Fibroblast of lung (primary cell): ENCODE data around the gene OR3A3. TPM values are rescaled to one million over a fixed set of nuclear protein-coding genes. Genes with fewer than 3 reads are reported as not detected.
"Not testable (repeated sequence)": the region's sequence is repeated elsewhere in the genome, so short reads cannot be mapped to it uniquely, and the experiment has no call there.

Experiments
- DNase-seq, 2 donors: peaks; one replicate each; pipeline versions ENCODE4 v3.0.0 to v3.0.0-alpha.2; 2010; ENCODE audit warnings: low read depth in 2 of 2
- H2AFZ ChIP-seq: 2 replicates; pipeline ENCODE4 v1.5.1; 2012; ENCODE audit warnings: low read length, control low read depth, inconsistent platforms
- H3K27ac ChIP-seq: 2 replicates; pipeline ENCODE4 v1.5.1; 2011; ENCODE audit warnings: low read length, control low read depth; ENCODE audit not compliant: insufficient read depth
- H3K27me3 ChIP-seq: 2 replicates; pipeline ENCODE4 v1.5.1; 2011; ENCODE audit warnings: mild to moderate bottlenecking, low read length; ENCODE audit not compliant: control insufficient read depth, insufficient read depth
- H3K36me3 ChIP-seq: 2 replicates; pipeline ENCODE4 v1.5.1; 2011; ENCODE audit warnings: low read length; ENCODE audit not compliant: control insufficient read depth, insufficient read depth
- H3K4me1 ChIP-seq: 2 replicates; pipeline ENCODE4 v1.5.1; 2011; ENCODE audit warnings: low read length; ENCODE audit not compliant: control insufficient read depth, insufficient read depth; ENCODE audit errors: extremely low read depth
- H3K4me2 ChIP-seq: 2 replicates; pipeline ENCODE4 v1.5.1; 2011; ENCODE audit warnings: low read length, control low read depth; ENCODE audit not compliant: insufficient read depth; ENCODE audit errors: extremely low read depth
- H3K4me3 ChIP-seq, 4 experiments: fragments of 200-600 bp in 1 of 4; sonication (generic) in 1 of 4; replicated peaks in 1 of 4; 2 replicates each; pipeline ENCODE4 v1.5.1; 2011 to 2016; ENCODE audit warnings: low read length in 4 of 4, low read depth in 3 of 4, mild to moderate bottlenecking in 3 of 4, control low read depth in 2 of 4, inconsistent platforms in 1 of 4, mixed read lengths in 1 of 4; ENCODE audit not compliant: insufficient read depth in 1 of 4; ENCODE audit errors: control extremely low read depth in 1 of 4
- H3K79me2 ChIP-seq: 2 replicates; pipeline ENCODE4 v1.5.1; 2012; ENCODE audit warnings: mild to moderate bottlenecking, low read length, inconsistent platforms; ENCODE audit not compliant: control insufficient read depth, insufficient read depth
- H3K9ac ChIP-seq: 2 replicates; pipeline ENCODE4 v1.5.1; 2011; ENCODE audit warnings: mild to moderate bottlenecking, low read length, control low read depth; ENCODE audit not compliant: insufficient read depth
- H3K9me3 ChIP-seq: 2 replicates; pipeline ENCODE4 v1.5.1; 2012; ENCODE audit warnings: low read depth, low read length; ENCODE audit not compliant: control insufficient read depth, insufficient read depth
- H4K20me1 ChIP-seq: 2 replicates; pipeline ENCODE4 v1.5.1; 2011; ENCODE audit warnings: low read length; ENCODE audit not compliant: control insufficient read depth, insufficient read depth; ENCODE audit errors: extremely low read depth
- EZH2 ChIP-seq: IDR thresholded peaks from 2 replicates; pipeline ENCODE4 v1.5.1; 2012; ENCODE audit warnings: low read length, control low read depth, mild to moderate bottlenecking; ENCODE audit errors: missing control alignments
- polyA plus RNA-seq, 2 donors: library from polyadenylated mRNA; depleted of rRNA in 1 of 2; stranded (reverse) in 1 of 2; unstranded in 1 of 2; fragments of >200 nt; gene quantifications; 2 replicates each; pipeline ENCODE4 v1.2.1, GENCODE V29; 2011 to 2012; ENCODE audit warnings: missing spikeins in 1 of 2
- total RNA-seq: library from RNA; depleted of rRNA; stranded (reverse); fragments of >200 nt; gene quantifications from 2 replicates; pipeline ENCODE4 v1.2.1, GENCODE V29; 2014
- TF ChIP-seq, protein P1 (sequence below), 2 donors: IDR thresholded peaks in 1 of 2; conservative IDR thresholded peaks in 1 of 2; 1 replicate in 1 of 2; 2 replicates in 1 of 2; pipeline ENCODE4 v1.5.1; 2011 to 2012; ENCODE audit warnings: low read length in 2 of 2, control low read depth in 1 of 2, inconsistent platforms in 1 of 2, low read depth in 1 of 2, mild to moderate bottlenecking in 1 of 2

OR3A3 gene
- total and polyA plus RNA-seq, 2 donors (not counting 1 experiment from before 2014, with no cell fraction given): not detected

DNA sequence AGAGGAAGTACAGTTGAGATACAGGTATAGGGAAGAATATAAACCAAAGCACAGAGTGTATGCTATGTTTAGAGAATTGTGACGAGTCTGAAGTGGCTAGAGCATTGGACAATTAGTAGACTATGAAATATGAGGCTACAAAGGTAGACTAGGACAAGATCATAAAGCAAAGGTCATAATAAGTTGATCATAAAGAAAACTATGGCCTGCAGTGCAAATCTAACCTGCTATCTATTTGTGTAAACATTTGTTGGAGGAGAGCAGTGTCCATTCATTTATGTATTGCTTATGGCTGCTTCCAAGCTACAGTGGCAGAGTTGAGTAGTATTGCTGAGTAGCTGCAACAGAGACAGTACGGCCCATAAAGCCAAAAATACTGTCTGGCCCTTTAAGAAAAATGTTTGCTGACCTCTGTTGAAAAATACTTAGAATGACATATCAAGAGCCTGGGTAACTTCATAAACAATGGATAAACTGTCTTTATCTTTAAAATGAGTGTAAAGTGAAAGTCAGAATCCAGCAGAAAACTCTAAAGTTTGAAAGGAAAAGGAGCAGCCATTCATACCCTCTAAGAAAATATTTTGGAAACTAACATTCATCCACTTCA is 37.0 kb downstream of the OR3A3 start:
- no peak overlapping the region for H3K4me3 ChIP-seq
- H3K9me3 ChIP-seq: no peaks in the 10 kb centered on the region
- H3K79me2 ChIP-seq: no peaks in the 10 kb centered on the region
- H3K27ac ChIP-seq: no peak overlapping the region
- TF ChIP-seq, protein P1, sequence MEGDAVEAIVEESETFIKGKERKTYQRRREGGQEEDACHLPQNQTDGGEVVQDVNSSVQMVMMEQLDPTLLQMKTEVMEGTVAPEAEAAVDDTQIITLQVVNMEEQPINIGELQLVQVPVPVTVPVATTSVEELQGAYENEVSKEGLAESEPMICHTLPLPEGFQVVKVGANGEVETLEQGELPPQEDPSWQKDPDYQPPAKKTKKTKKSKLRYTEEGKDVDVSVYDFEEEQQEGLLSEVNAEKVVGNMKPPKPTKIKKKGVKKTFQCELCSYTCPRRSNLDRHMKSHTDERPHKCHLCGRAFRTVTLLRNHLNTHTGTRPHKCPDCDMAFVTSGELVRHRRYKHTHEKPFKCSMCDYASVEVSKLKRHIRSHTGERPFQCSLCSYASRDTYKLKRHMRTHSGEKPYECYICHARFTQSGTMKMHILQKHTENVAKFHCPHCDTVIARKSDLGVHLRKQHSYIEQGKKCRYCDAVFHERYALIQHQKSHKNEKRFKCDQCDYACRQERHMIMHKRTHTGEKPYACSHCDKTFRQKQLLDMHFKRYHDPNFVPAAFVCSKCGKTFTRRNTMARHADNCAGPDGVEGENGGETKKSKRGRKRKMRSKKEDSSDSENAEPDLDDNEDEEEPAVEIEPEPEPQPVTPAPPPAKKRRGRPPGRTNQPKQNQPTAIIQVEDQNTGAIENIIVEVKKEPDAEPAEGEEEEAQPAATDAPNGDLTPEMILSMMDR (conservative IDR thresholded peaks at IDR 0.05 in 1 of 2, IDR thresholded peaks at IDR 0.05 in 1 of 2; ENCODE audit: low read depth in 1 of 2, low read length in 2 of 2): no peak
- no peak for TF ChIP-seq EZH2
- H3K4me1 ChIP-seq: no peaks in the 10 kb centered on the region
- DNase-seq: peak in 1 of 2 donors; percentile 6
- no peak overlapping the region for H3K4me2 ChIP-seq
- no peak overlapping the region for H2AFZ ChIP-seq
- H3K36me3 ChIP-seq: no peaks in the 10 kb centered on the region
- no peaks in the 10 kb centered on the region for H4K20me1 ChIP-seq
- no peak overlapping the region for H3K9ac ChIP-seq
- no peaks in the 10 kb centered on the region for H3K27me3 ChIP-seq

GRCh38 chr17:3466355-3466754 is 55.2 kb downstream of the OR3A3 start:
- not testable (repeated sequence) for H3K9me3 ChIP-seq, H2AFZ ChIP-seq, H3K4me2 ChIP-seq, H3K4me1 ChIP-seq, H3K9ac ChIP-seq, H3K79me2 ChIP-seq, H4K20me1 ChIP-seq, H3K36me3 ChIP-seq, H3K27ac ChIP-seq, H3K4me3 ChIP-seq, DNase-seq, H3K27me3 ChIP-seq

DNA sequence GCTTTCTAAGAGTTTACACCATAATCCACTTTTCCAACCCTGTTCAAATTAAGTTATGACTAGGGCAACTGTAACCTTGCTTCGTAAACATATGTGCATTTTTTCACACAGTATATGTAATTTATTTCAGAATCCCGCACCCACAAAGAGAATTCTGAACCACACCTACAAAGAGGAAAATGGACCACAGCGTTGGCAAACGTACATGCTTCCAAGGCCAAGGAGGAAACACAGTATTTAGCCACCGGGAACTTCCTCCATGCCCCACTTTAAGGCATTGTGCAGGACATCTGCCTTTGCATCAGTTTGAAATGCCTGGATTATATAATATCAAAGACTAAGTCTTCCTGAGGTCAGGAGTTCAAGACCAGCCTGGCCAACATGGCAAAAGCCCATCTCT is 58.4 kb downstream of the OR3A3 start:
- H3K27me3 ChIP-seq: no peaks in the 10 kb centered on the region
- H3K27ac ChIP-seq: no peak overlapping the region
- H3K9ac ChIP-seq: no peak overlapping the region
- no peaks in the 10 kb centered on the region for H3K4me1 ChIP-seq
- no peaks in the 10 kb centered on the region for H3K9me3 ChIP-seq
- no peak for DNase-seq
- no peaks in the 10 kb centered on the region for H3K79me2 ChIP-seq
- H3K36me3 ChIP-seq: no peaks in the 10 kb centered on the region
- no peak overlapping the region for H3K4me3 ChIP-seq
- H3K4me2 ChIP-seq: no peak overlapping the region
- no peak overlapping the region for H2AFZ ChIP-seq
- TF ChIP-seq, protein P1 (conservative IDR thresholded peaks at IDR 0.05 in 1 of 2, IDR thresholded peaks at IDR 0.05 in 1 of 2; ENCODE audit: low read depth in 1 of 2, low read length in 2 of 2): no peak
- no peak for TF ChIP-seq EZH2
- H4K20me1 ChIP-seq: no peaks in the 10 kb centered on the region
